Cardiac muscle cell (in vitro differentiated cells and primary cell): ENCODE measurements around the gene AGPAT2. TPM values are rescaled to one million over a fixed set of nuclear protein-coding genes. Genes with fewer than 3 reads are reported as not detected.

Experiments used
- DNase-seq, 2 donors: peaks; one replicate each; pipeline versions ENCODE4 v3.0.0 to v3.0.0-alpha.2; 2010 to 2017; ENCODE audit warnings: low read depth in 1 of 2, low spot score in 1 of 2
- H3K27ac ChIP-seq: fragments of 200-600 bp; sonication (generic); 2 replicates; pipeline ENCODE4 v1.5.1; 2016
- H3K27me3 ChIP-seq: fragments of 200-600 bp; sonication (generic); 2 replicates; pipeline ENCODE4 v1.6.0; 2016; ENCODE audit warnings: control low read depth
- H3K36me3 ChIP-seq: fragments of 200-600 bp; sonication (generic); 2 replicates; pipeline ENCODE4 v1.5.1; 2016; ENCODE audit warnings: control low read depth
- H3K4me1 ChIP-seq: fragments of 200-600 bp; sonication (generic); 2 replicates; pipeline ENCODE4 v1.8.1; 2017; ENCODE audit warnings: low read depth, mild to moderate bottlenecking, mixed run types
- H3K4me3 ChIP-seq: fragments of 200-600 bp; sonication (generic); 2 replicates; pipeline ENCODE4 v1.5.1; 2016; ENCODE audit warnings: mild to moderate bottlenecking
- H3K9me3 ChIP-seq: fragments of 200-600 bp; sonication (generic); 2 replicates; pipeline ENCODE4 v1.5.1; 2017; ENCODE audit warnings: low read depth, mild to moderate bottlenecking, control low read depth
- polyA plus RNA-seq: library from polyadenylated mRNA; unstranded; fragments of >200 nt; fragmentation: Nextera tagmentation; extraction: Ambion mirVana; gene quantifications from 2 replicates; pipeline ENCODE4 v1.2.1, GENCODE V29; 2016
- total RNA-seq: library from RNA; depleted of rRNA; stranded (reverse); fragments of >200 nt; gene quantifications from 2 replicates; pipeline ENCODE4 v1.2.3, GENCODE V29; 2016
- TF ChIP-seq, protein P1 (sequence below): IDR thresholded peaks from 2 replicates; pipeline ENCODE4 v1.5.1; 2012; ENCODE audit warnings: low read depth, mild to moderate bottlenecking, low read length

AGPAT2 gene
- total and polyA plus RNA-seq, 2 experiments from 2014 or later, result 72.5 to 103 TPM

- Histone ChIP-seq H3K4me1 (no peaks in the 10 kb centered on the region), H3K9me3 (no peaks in the 10 kb centered on the region), H3K4me3 (no peak overlapping the region), H3K27ac (no peak overlapping the region), H3K27me3 (peaks cover 10% of the 10 kb centered on the region), H3K36me3 (no peaks in the 10 kb centered on the region)
- TF ChIP-seq, protein P1, sequence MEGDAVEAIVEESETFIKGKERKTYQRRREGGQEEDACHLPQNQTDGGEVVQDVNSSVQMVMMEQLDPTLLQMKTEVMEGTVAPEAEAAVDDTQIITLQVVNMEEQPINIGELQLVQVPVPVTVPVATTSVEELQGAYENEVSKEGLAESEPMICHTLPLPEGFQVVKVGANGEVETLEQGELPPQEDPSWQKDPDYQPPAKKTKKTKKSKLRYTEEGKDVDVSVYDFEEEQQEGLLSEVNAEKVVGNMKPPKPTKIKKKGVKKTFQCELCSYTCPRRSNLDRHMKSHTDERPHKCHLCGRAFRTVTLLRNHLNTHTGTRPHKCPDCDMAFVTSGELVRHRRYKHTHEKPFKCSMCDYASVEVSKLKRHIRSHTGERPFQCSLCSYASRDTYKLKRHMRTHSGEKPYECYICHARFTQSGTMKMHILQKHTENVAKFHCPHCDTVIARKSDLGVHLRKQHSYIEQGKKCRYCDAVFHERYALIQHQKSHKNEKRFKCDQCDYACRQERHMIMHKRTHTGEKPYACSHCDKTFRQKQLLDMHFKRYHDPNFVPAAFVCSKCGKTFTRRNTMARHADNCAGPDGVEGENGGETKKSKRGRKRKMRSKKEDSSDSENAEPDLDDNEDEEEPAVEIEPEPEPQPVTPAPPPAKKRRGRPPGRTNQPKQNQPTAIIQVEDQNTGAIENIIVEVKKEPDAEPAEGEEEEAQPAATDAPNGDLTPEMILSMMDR, result no peak
- no peak for DNase-seq
Measured at GRCh38 chr9:136697146-136697820, 10.0 kb upstream of the AGPAT2 start.

DNA sequence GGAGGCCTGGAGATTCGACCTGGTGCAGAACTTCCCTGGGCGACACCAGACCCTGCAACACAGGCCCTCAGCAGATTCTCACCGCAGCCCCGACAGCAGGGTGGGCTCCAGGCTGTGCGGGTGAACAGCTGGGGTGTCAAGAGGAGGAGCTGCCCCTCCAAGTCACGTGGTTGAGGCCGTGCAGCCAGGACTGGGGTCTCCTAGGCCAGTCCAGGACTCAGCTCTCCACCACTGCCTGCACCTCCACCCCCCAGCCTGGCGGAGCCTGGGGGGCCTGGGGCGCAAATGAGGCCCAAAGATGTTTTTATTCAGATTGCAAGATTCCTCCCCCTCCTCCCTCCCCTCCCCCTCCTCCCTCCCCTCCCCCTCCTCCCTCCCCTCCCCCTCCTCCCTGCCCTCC, 9.2 kb upstream of the AGPAT2 start:
- no peak overlapping the region for H3K4me3 ChIP-seq
- H3K36me3 ChIP-seq, result no peaks in the 10 kb centered on the region
- no peaks in the 10 kb centered on the region for H3K9me3 ChIP-seq
- no peak overlapping the region for H3K27ac ChIP-seq
- no peak for DNase-seq
- H3K27me3 ChIP-seq, result peaks cover 6% of the 10 kb centered on the region
- TF ChIP-seq, protein P1, result no peak
- H3K4me1 ChIP-seq, result no peaks in the 10 kb centered on the region

- DNase-seq, result no peak
Measured at GRCh38 chr9:136695955-136696354, 8.7 kb upstream of the AGPAT2 start.

DNA sequence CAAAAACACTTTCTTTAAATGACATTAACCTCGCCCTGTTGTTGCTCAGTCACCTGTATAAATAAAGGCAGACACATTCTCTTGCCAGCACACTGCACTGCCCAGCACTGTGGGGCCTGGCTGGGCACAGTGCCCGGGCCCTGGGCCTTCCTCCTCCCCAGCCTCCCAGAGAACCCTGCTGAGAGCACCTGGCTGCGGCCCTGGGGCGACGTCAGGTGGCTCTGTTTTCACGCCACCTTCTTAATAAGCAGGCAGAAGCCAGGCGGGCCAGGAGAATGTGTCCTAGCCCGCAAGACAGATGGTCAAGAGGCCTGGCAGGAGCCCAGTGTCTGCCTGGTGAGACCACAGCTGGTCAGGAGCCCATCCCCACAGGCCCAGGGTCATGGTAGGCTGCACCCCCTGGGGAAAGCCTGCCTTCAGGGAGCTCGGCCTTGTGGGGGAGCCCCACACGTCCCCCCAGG, 8.2 kb upstream of the AGPAT2 start:
- TF ChIP-seq, protein P1, result no peak
- H3K27ac ChIP-seq, result no peak overlapping the region
- no peaks in the 10 kb centered on the region for H3K4me1 ChIP-seq
- no peak for DNase-seq
- H3K27me3 ChIP-seq, result no peaks in the 10 kb centered on the region
- no peak overlapping the region for H3K4me3 ChIP-seq
- no peaks in the 10 kb centered on the region for H3K36me3 ChIP-seq
- no peaks in the 10 kb centered on the region for H3K9me3 ChIP-seq

More at GRCh38 chr9:136695955-136696354, 8.7 kb upstream of the AGPAT2 start:
- Histone ChIP-seq H3K4me3 (no peak overlapping the region), H3K4me1 (no peaks in the 10 kb centered on the region), H3K27me3 (peaks cover under 1% of the 10 kb centered on the region), H3K27ac (no peak overlapping the region), H3K9me3 (no peaks in the 10 kb centered on the region), H3K36me3 (no peaks in the 10 kb centered on the region)
- TF ChIP-seq, protein P1, result no peak

DNA sequence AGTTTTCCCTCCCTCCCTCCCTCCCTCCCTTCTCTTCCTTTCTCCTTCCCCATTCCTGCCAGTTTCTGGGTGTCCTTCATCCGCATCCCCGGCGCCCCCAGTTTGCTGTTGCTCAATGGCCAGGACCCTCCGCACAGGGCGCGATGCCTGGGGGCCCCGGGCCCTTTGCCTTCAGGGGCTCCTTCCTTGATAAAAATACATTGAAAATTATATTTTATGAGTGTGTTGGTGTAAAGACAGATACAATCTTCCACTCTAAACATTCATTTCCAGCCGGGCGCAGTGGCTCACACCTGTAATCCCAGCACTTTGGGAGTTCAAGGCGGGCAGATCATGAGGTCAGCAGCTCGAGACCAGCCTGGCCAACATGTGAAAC, 7.6 kb upstream of the AGPAT2 start:
- TF ChIP-seq, protein P1, result no peak
- Histone ChIP-seq H3K9me3 (no peaks in the 10 kb centered on the region), H3K4me1 (no peaks in the 10 kb centered on the region), H3K27me3 (no peaks in the 10 kb centered on the region), H3K27ac (no peak overlapping the region), H3K4me3 (no peak overlapping the region), H3K36me3 (no peaks in the 10 kb centered on the region)
- DNase-seq, result no peak
